Measurements from ENCODE around the gene WLS.

DNA sequence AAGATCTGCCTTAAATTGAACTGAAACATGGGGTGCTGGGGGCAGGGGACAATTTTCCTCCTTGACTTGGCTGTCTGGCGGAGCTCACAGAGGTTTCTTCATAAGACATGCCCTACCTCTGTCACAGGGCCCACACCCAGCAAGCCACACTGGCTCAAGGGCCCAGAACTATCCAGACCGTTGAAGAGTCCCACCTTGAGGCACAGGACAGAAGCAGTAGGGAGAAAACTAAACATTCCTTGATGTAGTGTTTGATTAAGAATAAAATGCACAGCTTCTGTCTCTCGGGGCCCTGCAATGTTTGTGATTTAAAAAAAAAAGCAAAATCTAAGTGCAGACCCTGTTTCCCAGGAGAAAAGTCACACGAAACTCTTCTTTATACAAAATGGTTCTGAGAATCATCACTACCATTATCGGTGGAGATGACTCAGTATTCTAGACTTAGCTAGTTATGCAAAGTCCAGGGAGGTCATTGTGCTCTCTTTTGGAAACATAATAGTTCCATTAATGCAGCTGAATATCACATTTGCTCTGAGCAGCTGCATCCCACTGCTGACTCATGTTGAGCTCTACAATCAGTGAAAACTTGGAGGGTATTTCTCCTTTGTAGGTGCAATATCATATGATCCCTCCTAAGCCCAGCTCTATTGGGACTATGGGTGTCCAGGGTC lies 128.3 kb downstream of the WLS start:
- TF ChIP-seq, protein P1, sequence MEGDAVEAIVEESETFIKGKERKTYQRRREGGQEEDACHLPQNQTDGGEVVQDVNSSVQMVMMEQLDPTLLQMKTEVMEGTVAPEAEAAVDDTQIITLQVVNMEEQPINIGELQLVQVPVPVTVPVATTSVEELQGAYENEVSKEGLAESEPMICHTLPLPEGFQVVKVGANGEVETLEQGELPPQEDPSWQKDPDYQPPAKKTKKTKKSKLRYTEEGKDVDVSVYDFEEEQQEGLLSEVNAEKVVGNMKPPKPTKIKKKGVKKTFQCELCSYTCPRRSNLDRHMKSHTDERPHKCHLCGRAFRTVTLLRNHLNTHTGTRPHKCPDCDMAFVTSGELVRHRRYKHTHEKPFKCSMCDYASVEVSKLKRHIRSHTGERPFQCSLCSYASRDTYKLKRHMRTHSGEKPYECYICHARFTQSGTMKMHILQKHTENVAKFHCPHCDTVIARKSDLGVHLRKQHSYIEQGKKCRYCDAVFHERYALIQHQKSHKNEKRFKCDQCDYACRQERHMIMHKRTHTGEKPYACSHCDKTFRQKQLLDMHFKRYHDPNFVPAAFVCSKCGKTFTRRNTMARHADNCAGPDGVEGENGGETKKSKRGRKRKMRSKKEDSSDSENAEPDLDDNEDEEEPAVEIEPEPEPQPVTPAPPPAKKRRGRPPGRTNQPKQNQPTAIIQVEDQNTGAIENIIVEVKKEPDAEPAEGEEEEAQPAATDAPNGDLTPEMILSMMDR (IDR thresholded peaks at IDR 0.05): no peak
- TF ChIP-seq POLR2AphosphoS5 (IDR thresholded peaks at IDR 0.05; ENCODE audit: insufficient read depth in 1 of 2, low read depth in 1 of 2): no peak
- no peak for TF ChIP-seq POLR2A (IDR thresholded peaks at IDR 0.05)

Measured in vagina (tissue), 2 donors.